ENCODE data around the gene SLC38A3. TPM values are rescaled to one million over a fixed set of nuclear protein-coding genes. Genes with fewer than 3 reads are reported as not detected.

SLC38A3 gene
- total and polyA plus RNA-seq, 12 donors, result 0.05 to 48.8 (median 0.28) TPM; not detected in 2

DNA sequence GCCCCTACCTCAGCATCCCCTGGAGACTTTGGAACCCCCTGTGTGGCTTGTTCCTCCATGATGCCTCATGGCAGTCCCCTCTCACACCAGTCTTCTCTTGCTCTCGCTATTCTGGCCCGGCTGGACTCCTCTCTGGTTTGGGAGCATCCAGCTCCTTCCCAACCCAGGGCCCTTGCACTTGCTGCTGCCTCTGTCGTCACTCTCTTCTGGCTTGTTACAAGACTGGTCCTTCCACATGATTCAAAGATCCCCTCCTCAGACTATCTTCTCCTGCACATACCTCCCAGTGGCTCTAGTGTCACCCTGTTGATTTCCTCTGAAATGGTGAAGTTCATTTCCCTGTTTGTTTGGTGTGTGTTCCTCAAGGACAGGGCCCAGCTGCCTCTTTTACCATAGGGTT is 24.4 kb downstream of the SLC38A3 start:
- Histone ChIP-seq H3K27ac (peak overlapping the region in 1 of 5 donors; percentile 13), H3K4me3 (no peak overlapping the region), H3K4me1 (replicated peaks in 1 of 2) (peaks cover 0 to 16% of the 10 kb centered on the region in 2 donors), H3K36me3 (replicated peaks in 1 of 2) (no peaks in the 10 kb centered on the region), H3K9me3 (replicated peaks in 1 of 3) (no peaks in the 10 kb centered on the region), H3K27me3 (no peaks in the 10 kb centered on the region)
- 91 to 94% (median 92%) methylated on average over 3 of the region's 3 CpGs for WGBS, 4 donors
- no peak for DNase-seq
- intact Hi-C loops (cut with DNase I), result loop anchor here in 1 of 2 donors (5.0 kb wide), 1 partner anchor 43 kb away; no protein-coding TSS in a partner anchor
- no peak for TF ChIP-seq POLR2A (IDR thresholded peaks at IDR 0.05)
- TF ChIP-seq, protein P1, sequence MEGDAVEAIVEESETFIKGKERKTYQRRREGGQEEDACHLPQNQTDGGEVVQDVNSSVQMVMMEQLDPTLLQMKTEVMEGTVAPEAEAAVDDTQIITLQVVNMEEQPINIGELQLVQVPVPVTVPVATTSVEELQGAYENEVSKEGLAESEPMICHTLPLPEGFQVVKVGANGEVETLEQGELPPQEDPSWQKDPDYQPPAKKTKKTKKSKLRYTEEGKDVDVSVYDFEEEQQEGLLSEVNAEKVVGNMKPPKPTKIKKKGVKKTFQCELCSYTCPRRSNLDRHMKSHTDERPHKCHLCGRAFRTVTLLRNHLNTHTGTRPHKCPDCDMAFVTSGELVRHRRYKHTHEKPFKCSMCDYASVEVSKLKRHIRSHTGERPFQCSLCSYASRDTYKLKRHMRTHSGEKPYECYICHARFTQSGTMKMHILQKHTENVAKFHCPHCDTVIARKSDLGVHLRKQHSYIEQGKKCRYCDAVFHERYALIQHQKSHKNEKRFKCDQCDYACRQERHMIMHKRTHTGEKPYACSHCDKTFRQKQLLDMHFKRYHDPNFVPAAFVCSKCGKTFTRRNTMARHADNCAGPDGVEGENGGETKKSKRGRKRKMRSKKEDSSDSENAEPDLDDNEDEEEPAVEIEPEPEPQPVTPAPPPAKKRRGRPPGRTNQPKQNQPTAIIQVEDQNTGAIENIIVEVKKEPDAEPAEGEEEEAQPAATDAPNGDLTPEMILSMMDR (IDR thresholded peaks at IDR 0.05), result no peak

DNA sequence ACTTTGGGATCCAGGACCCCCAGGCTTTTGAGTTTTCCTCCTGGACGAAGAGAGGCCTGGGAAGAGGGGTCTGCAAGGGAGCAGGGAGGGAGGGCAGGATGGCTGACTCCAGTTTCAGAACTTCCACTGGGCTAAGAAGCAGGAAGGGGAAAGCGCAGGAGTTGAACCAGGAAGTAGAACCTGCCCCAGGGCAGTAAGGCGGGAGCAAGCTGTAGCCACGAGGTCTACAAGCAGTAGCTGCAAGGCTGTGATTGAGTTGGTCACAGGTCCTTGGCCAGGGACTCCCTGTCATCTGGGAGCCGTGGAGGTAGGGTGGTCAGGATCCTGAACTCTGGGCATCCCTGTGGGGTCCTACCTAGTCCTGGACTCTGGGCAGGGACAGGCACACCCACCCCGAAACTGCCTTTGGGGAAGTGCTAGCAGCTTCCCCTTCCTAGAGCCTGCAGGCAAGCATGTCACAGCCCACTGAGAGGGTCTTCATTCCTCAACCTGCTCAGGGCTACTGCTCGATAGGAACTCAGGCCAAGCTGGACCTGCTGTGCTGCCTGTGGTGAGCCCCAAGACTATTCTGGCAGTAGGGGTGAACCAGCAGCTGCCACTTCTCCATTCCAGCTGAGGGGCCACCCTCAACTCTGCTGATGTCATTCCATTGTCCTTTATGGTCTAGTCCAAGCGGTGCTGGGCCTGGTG is 25.2 kb downstream of the SLC38A3 start:
- Histone ChIP-seq H3K27me3 (no peaks in the 10 kb centered on the region), H3K4me3 (no peak overlapping the region), H3K4me1 (replicated peaks in 1 of 2) (peaks cover 0 to 18% of the 10 kb centered on the region in 2 donors), H3K27ac (peak overlapping the region in 2 of 5 donors; percentile 13 to 63), H3K9me3 (replicated peaks in 1 of 3) (no peaks in the 10 kb centered on the region), H3K36me3 (replicated peaks in 1 of 2) (no peaks in the 10 kb centered on the region)
- no peak for DNase-seq
- no peak for TF ChIP-seq POLR2A (IDR thresholded peaks at IDR 0.05)
- TF ChIP-seq, protein P1 (IDR thresholded peaks at IDR 0.05), result no peak
- 73 to 89% (median 80%) methylated on average over 5 to 8 of the region's 8 CpGs for WGBS, 4 donors
- intact Hi-C loops (cut with DNase I), result loop anchor here in 1 of 2 donors (5.0 kb wide), 1 partner anchor 42 kb away; no protein-coding TSS in a partner anchor

DNA sequence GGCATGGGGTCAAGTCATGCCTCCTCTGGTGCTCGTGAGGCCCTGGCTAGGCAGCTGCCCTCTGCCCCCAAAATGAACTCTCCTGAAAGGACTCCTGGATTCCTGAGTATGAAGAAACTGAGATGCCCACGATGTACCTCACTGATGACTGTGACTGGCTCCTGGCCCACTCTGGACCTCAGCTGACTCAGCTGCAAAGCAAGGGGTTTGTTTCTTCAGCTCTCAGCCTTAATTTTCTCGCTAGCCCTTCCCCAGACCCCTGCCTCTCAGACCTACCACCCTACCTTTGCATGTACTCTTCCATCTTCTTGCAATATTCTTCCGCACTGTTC is 25.7 kb downstream of the SLC38A3 start:
- no peaks in the 10 kb centered on the region for H3K36me3 ChIP-seq (replicated peaks in 1 of 2)
- H3K4me1 ChIP-seq (replicated peaks in 1 of 2), result peaks cover 0 to 21% of the 10 kb centered on the region in 2 donors
- no peaks in the 10 kb centered on the region for H3K27me3 ChIP-seq
- H3K9me3 ChIP-seq (replicated peaks in 1 of 3), result no peaks in the 10 kb centered on the region
- DNase-seq, result no peak
- no peak overlapping the region for H3K4me3 ChIP-seq
- H3K27ac ChIP-seq, result peak overlapping the region in 1 of 5 donors; percentile 63
- TF ChIP-seq POLR2A (IDR thresholded peaks at IDR 0.05), result no peak
- TF ChIP-seq, protein P1 (IDR thresholded peaks at IDR 0.05), result no peak
- intact Hi-C loops (cut with DNase I), result loop anchor here in 1 of 2 donors (5.0 kb wide), 1 partner anchor 42 kb away; no protein-coding TSS in a partner anchor
- 65 to 79% (median 74%) methylated on average over 3 to 4 of the region's 4 CpGs for WGBS, 4 donors

DNA sequence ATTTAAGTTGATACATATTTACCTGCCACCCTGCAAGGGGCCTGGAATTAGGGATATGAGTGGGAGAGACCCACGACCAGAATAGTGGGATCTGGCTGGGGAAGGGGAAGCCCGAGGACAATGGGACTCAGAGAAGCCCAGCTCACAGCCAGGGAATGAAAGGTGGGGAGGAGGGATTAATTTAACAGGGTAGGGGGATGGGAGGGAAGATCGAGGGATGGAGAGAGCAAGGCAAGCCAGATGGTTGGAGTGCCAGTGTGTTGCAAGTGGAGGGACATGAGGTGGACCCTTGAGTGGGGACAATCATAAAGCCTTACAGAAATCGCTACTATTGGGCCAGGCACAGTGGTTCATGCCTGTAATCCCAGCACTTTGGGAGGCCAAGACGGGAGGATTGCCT is 26.5 kb downstream of the SLC38A3 start:
- H3K27me3 ChIP-seq, result no peaks in the 10 kb centered on the region
- no peaks in the 10 kb centered on the region for H3K9me3 ChIP-seq (replicated peaks in 1 of 3)
- no peaks in the 10 kb centered on the region for H3K36me3 ChIP-seq (replicated peaks in 1 of 2)
- H3K4me1 ChIP-seq (replicated peaks in 1 of 2), result peaks cover 0 to 17% of the 10 kb centered on the region in 2 donors
- TF ChIP-seq, protein P1 (IDR thresholded peaks at IDR 0.05), result no peak
- TF ChIP-seq POLR2A (IDR thresholded peaks at IDR 0.05), result no peak
- no peak for DNase-seq
- intact Hi-C loops (cut with DNase I), result loop anchor here in 1 of 2 donors (5.0 kb wide), 1 partner anchor 41 kb away; no protein-coding TSS in a partner anchor
- no peak overlapping the region for H3K4me3 ChIP-seq
- H3K27ac ChIP-seq, result no peak overlapping the region
- WGBS, 4 donors, result 61 to 76% (median 70%) methylated on average over 4 to 5 of the region's 5 CpGs
